H9 (cell line): ENCODE results near the gene AGGF1. TPM values are rescaled to one million over a fixed set of nuclear protein-coding genes. Genes with fewer than 3 reads are reported as not detected.

Experiments
- DNase-seq: peaks from one replicate; pipeline ENCODE4 v3.0.0-alpha.2; 2017
- H2AFZ ChIP-seq: one replicate; pipeline ENCODE4 v1.6.1; 2013; ENCODE audit warnings: mild to moderate bottlenecking, low read length, control low read depth, moderate library complexity
- H2AK5ac ChIP-seq: 2 replicates; pipeline ENCODE4 v1.6.1; 2013; ENCODE audit warnings: low read length, control low read depth, mixed read lengths; ENCODE audit not compliant: insufficient read length
- H2BK120ac ChIP-seq: one replicate; pipeline ENCODE4 v1.6.1; 2013; ENCODE audit warnings: low read depth, mild to moderate bottlenecking, low read length, control low read depth, inconsistent platforms; ENCODE audit not compliant: poor library complexity, severe bottlenecking
- H2BK12ac ChIP-seq: 2 replicates; pipeline ENCODE4 v1.6.1; 2013; ENCODE audit warnings: low read length, control low read depth, mixed read lengths, low read depth; ENCODE audit not compliant: insufficient read length
- H2BK15ac ChIP-seq: 2 replicates; pipeline ENCODE4 v1.6.1; 2013; ENCODE audit warnings: low read depth, low read length, control low read depth
- H2BK20ac ChIP-seq: one replicate; pipeline ENCODE4 v1.6.1; 2013; ENCODE audit warnings: low read depth, mild to moderate bottlenecking, low read length, control low read depth, inconsistent platforms; ENCODE audit not compliant: poor library complexity, severe bottlenecking
- H2BK5ac ChIP-seq: 2 replicates; pipeline ENCODE4 v1.6.1; 2013; ENCODE audit warnings: low read length, control low read depth, mixed read lengths; ENCODE audit not compliant: insufficient read length
- H3K14ac ChIP-seq: 2 replicates; pipeline ENCODE4 v1.6.1; 2013; ENCODE audit warnings: low read length, control low read depth; ENCODE audit not compliant: insufficient read depth
- H3K18ac ChIP-seq: 2 replicates; pipeline ENCODE4 v1.6.1; 2013; ENCODE audit warnings: low read depth, mild to moderate bottlenecking, mixed read lengths, low read length, control low read depth; ENCODE audit not compliant: insufficient read length
- H3K23ac ChIP-seq: 2 replicates; pipeline ENCODE4 v1.6.1; 2013; ENCODE audit warnings: low read length, control low read depth, mixed read lengths, low read depth; ENCODE audit not compliant: insufficient read length
- H3K23me2 ChIP-seq: 2 replicates; pipeline ENCODE4 v1.6.1; 2013; ENCODE audit warnings: low read depth, mild to moderate bottlenecking, mixed read lengths, low read length, control low read depth; ENCODE audit not compliant: insufficient read length, poor library complexity, severe bottlenecking
- H3K27ac ChIP-seq: 2 replicates; pipeline ENCODE4 v1.5.1; 2013; ENCODE audit warnings: low read length, control low read depth, mixed read lengths, low read depth; ENCODE audit not compliant: insufficient read length
- H3K27me3 ChIP-seq: 2 replicates; pipeline ENCODE4 v1.6.1; 2013; ENCODE audit warnings: low read length, control low read depth, inconsistent platforms; ENCODE audit not compliant: insufficient read depth
- H3K4ac ChIP-seq: 2 replicates; pipeline ENCODE4 v1.6.1; 2013; ENCODE audit warnings: low read depth, mild to moderate bottlenecking, control low read depth, inconsistent platforms, low read length, moderate library complexity
- H3K4me1 ChIP-seq: 2 replicates; pipeline ENCODE4 v1.6.1; 2013; ENCODE audit warnings: low read length, control low read depth, inconsistent platforms; ENCODE audit not compliant: insufficient read depth
- H3K4me2 ChIP-seq: 2 replicates; pipeline ENCODE4 v1.6.1; 2013; ENCODE audit warnings: low read length, control low read depth, mixed read lengths; ENCODE audit not compliant: insufficient read length, insufficient read depth
- H3K56ac ChIP-seq: 2 replicates; pipeline ENCODE4 v1.6.1; 2013; ENCODE audit warnings: low read depth, mild to moderate bottlenecking, mixed read lengths, low read length, control low read depth; ENCODE audit not compliant: insufficient read length
- H3K79me1 ChIP-seq: 2 replicates; pipeline ENCODE4 v1.6.1; 2013; ENCODE audit warnings: low read depth, mild to moderate bottlenecking, moderate library complexity, low read length, control low read depth, inconsistent platforms; ENCODE audit not compliant: insufficient read depth, poor library complexity, severe bottlenecking
- H3K79me2 ChIP-seq: 2 replicates; pipeline ENCODE4 v1.6.1; 2013; ENCODE audit warnings: low read length, control low read depth, inconsistent platforms; ENCODE audit not compliant: insufficient read depth
- H3K9ac ChIP-seq: 2 replicates; pipeline ENCODE4 v1.6.1; 2013; ENCODE audit warnings: low read length, control low read depth, mixed read lengths; ENCODE audit not compliant: insufficient read length; ENCODE audit errors: extremely low read depth
- H3K9me3 ChIP-seq: one replicate; pipeline ENCODE4 v1.6.1; 2013; ENCODE audit warnings: low read depth, low read length, inconsistent platforms; ENCODE audit not compliant: control insufficient read depth
- H3T11ph ChIP-seq: one replicate; pipeline ENCODE4 v1.6.1; 2013; ENCODE audit warnings: mild to moderate bottlenecking, low read length, control low read depth, inconsistent platforms
- H4K20me1 ChIP-seq: one replicate; pipeline ENCODE4 v1.6.1; 2013; ENCODE audit not compliant: control insufficient read depth, insufficient read length, insufficient read depth
- H4K5ac ChIP-seq: 2 replicates; pipeline ENCODE4 v1.6.1; 2013; ENCODE audit warnings: low read depth, mild to moderate bottlenecking, mixed read lengths, low read length, control low read depth; ENCODE audit not compliant: insufficient read length
- H4K8ac ChIP-seq: replicated peaks from 2 replicates; pipeline ENCODE4 v1.6.1; 2013; ENCODE audit warnings: low read length, control low read depth, mixed read lengths, low read depth; ENCODE audit not compliant: insufficient read length
- H4K91ac ChIP-seq: 2 replicates; pipeline ENCODE4 v1.6.1; 2013; ENCODE audit warnings: low read depth, mild to moderate bottlenecking, moderate library complexity, mixed read lengths, low read length, control low read depth; ENCODE audit not compliant: insufficient read length
- H3K27ac Mint-ChIP-seq, 3 experiments: 2 replicates in 2 of 3; 3 replicates in 1 of 3; pipeline ENCODE4 v1.8.0; 2020 to 2021; ENCODE audit warnings: mixed read lengths in 3 of 3, mild to moderate bottlenecking in 1 of 3, moderate library complexity in 1 of 3
- H3K27me3 Mint-ChIP-seq: 2 replicates; pipeline ENCODE4 v1.8.0; 2021; ENCODE audit warnings: low read depth, mild to moderate bottlenecking, moderate library complexity, mixed read lengths
- H3K36me3 Mint-ChIP-seq, 3 experiments: 2 replicates in 2 of 3; 3 replicates in 1 of 3; pipeline ENCODE4 v1.8.0; 2020 to 2021; ENCODE audit warnings: low read depth in 3 of 3, mixed read lengths in 3 of 3; ENCODE audit not compliant: insufficient read depth in 1 of 3
- H3K4me1 Mint-ChIP-seq, 2 experiments: 2 replicates each; pipeline ENCODE4 v1.8.0; 2020; ENCODE audit warnings: mixed read lengths in 2 of 2
- H3K4me3 Mint-ChIP-seq, 2 experiments: 2 replicates in 1 of 2; 3 replicates in 1 of 2; pipeline ENCODE4 v1.8.0; 2020 to 2021; ENCODE audit warnings: mild to moderate bottlenecking in 2 of 2, mixed read lengths in 2 of 2, moderate library complexity in 1 of 2
- H3K9me3 Mint-ChIP-seq, 2 experiments: 2 replicates in 1 of 2; 3 replicates in 1 of 2; pipeline ENCODE4 v1.8.0; 2020; ENCODE audit warnings: mild to moderate bottlenecking in 2 of 2, mixed read lengths in 2 of 2, moderate library complexity in 1 of 2
- WGBS: extraction: QIAGEN DNeasy Blood & Tissue Kit; methylation state at CpG from one replicate; pipeline ENCODE4 v1.1.7; 2013; ENCODE audit warnings: missing lambda C conversion rate, low lambda C conversion rate, mixed read lengths; ENCODE audit not compliant: insufficient read length; ENCODE audit errors: extremely low coverage; 5-methylcytosine and 5-hydroxymethylcytosine counted together
- total RNA-seq: library from RNA; stranded (reverse); gene quantifications from 2 replicates; pipeline ENCODE4 v1.2.1, GENCODE V29; 2021
- TF ChIP-seq, protein P1 (sequence below): fragments of 200-600 bp; sonication (generic); conservative IDR thresholded peaks from 3 replicates; pipeline ENCODE4 v1.8.0; 2021; ENCODE audit warnings: antibody characterized with exemption, mild to moderate bottlenecking

AGGF1 gene
- total RNA-seq, 1 experiment from 2014 or later, result 13.6 TPM

DNA sequence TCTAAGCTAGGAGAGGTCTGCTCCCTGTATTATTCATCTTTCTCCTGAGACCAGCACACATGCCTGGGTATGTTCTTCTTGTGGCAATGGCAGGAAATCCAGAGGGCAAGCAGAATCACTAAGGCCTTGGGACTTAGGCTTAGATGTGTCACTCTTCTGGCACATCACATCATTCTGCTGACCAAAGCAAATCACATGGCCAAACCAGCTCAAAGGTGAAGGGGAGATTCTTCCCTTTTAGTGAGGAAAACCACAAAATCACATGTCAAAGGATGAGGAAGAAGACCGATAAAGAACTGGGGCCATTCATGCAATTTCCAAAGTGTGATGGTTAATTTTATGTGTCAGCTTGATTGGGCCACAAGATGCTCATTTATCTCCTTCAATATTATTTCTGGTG is 5.7 kb upstream of the AGGF1 start:
- H2BK5ac ChIP-seq, result no peak overlapping the region
- no peak overlapping the region for H4K91ac ChIP-seq
- no peak overlapping the region for H3K27ac ChIP-seq
- no peak overlapping the region for H3K4me3 Mint-ChIP-seq
- H3K4ac ChIP-seq, result no peak overlapping the region
- H2BK120ac ChIP-seq, result no peak overlapping the region
- H3K27me3 Mint-ChIP-seq, result peaks cover 39% of the 10 kb centered on the region
- no peak overlapping the region for H4K8ac ChIP-seq
- H3K27ac Mint-ChIP-seq, result no peak overlapping the region
- no CpG with 5 or more reads among the region's 1 CpG for WGBS
- TF ChIP-seq, protein P1, sequence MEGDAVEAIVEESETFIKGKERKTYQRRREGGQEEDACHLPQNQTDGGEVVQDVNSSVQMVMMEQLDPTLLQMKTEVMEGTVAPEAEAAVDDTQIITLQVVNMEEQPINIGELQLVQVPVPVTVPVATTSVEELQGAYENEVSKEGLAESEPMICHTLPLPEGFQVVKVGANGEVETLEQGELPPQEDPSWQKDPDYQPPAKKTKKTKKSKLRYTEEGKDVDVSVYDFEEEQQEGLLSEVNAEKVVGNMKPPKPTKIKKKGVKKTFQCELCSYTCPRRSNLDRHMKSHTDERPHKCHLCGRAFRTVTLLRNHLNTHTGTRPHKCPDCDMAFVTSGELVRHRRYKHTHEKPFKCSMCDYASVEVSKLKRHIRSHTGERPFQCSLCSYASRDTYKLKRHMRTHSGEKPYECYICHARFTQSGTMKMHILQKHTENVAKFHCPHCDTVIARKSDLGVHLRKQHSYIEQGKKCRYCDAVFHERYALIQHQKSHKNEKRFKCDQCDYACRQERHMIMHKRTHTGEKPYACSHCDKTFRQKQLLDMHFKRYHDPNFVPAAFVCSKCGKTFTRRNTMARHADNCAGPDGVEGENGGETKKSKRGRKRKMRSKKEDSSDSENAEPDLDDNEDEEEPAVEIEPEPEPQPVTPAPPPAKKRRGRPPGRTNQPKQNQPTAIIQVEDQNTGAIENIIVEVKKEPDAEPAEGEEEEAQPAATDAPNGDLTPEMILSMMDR, result no peak
- no peak overlapping the region for H3K9ac ChIP-seq
- H3K4me2 ChIP-seq, result no peak overlapping the region
- no peak overlapping the region for H3K23ac ChIP-seq
- no peaks in the 10 kb centered on the region for H3K79me2 ChIP-seq
- H3K9me3 Mint-ChIP-seq, result peaks cover 18 to 21% of the 10 kb centered on the region in 2 experiments
- no peaks in the 10 kb centered on the region for H3K79me1 ChIP-seq
- no peak for DNase-seq
- H3T11ph ChIP-seq, result no peak overlapping the region
- H3K27me3 ChIP-seq, result no peaks in the 10 kb centered on the region
- H3K36me3 Mint-ChIP-seq, result peaks cover 9 to 16% (median 11%) of the 10 kb centered on the region in 3 experiments
- H3K56ac ChIP-seq, result no peak overlapping the region
- no peak overlapping the region for H2AK5ac ChIP-seq
- no peaks in the 10 kb centered on the region for H3K4me1 Mint-ChIP-seq
- H3K4me1 ChIP-seq, result no peaks in the 10 kb centered on the region
- H4K5ac ChIP-seq, result no peak overlapping the region
- H3K23me2 ChIP-seq, result no peaks in the 10 kb centered on the region
- no peak overlapping the region for H2BK15ac ChIP-seq
- H3K9me3 ChIP-seq, result peaks cover 16% of the 10 kb centered on the region
- no peak overlapping the region for H3K14ac ChIP-seq
- H3K18ac ChIP-seq, result no peak overlapping the region
- H4K20me1 ChIP-seq, result no peaks in the 10 kb centered on the region
- no peak overlapping the region for H2BK12ac ChIP-seq
- H2AFZ ChIP-seq, result no peak overlapping the region
- H2BK20ac ChIP-seq, result no peak overlapping the region
